Neural cell (in vitro differentiated cells): ENCODE data around the gene FOXP4. TPM values are rescaled to one million over a fixed set of nuclear protein-coding genes. Genes with fewer than 3 reads are reported as not detected.

ENCODE experiments used
- H2AFZ ChIP-seq: fragments of 200-600, 300-800 bp; sonication (generic), shearing (Covaris generic); 2 replicates; pipeline ENCODE4 v1.6.0; 2014; ENCODE audit warnings: low read depth, mild to moderate bottlenecking, antibody characterized with exemption, low read length, moderate library complexity
- H3F3A ChIP-seq: fragments of 200-600 bp; shearing (Covaris generic); 2 replicates; pipeline ENCODE4 v1.6.1; 2016; ENCODE audit warnings: mild to moderate bottlenecking, moderate library complexity, mixed read lengths, antibody characterized with exemption, low read length; ENCODE audit not compliant: insufficient read depth, poor library complexity, severe bottlenecking
- H3K27ac ChIP-seq: fragments of 200-600, 300-800 bp; sonication (generic), shearing (Covaris generic); 2 replicates; pipeline ENCODE4 v1.5.1; 2014; ENCODE audit warnings: mild to moderate bottlenecking, low read length, moderate library complexity
- H3K27me3 ChIP-seq: fragments of 300-800, 200-600 bp; sonication (generic), shearing (Covaris generic); 2 replicates; pipeline ENCODE4 v1.6.0; 2014; ENCODE audit warnings: mild to moderate bottlenecking, low read depth, low read length, moderate library complexity; ENCODE audit not compliant: insufficient read depth
- H3K36me3 ChIP-seq: fragments of 300-800, 200-600 bp; sonication (generic), shearing (Covaris generic); 2 replicates; pipeline ENCODE4 v1.5.1; 2014; ENCODE audit warnings: mild to moderate bottlenecking, antibody characterized with exemption, low read length, moderate library complexity; ENCODE audit not compliant: insufficient read depth
- H3K4me2 ChIP-seq: fragments of 300-800, 200-600 bp; sonication (generic), shearing (Covaris generic); 2 replicates; pipeline ENCODE4 v1.6.0; 2014; ENCODE audit warnings: mild to moderate bottlenecking, low read length
- H3K4me3 ChIP-seq: fragments of 300-800, 200-600 bp; sonication (generic), shearing (Covaris generic); 2 replicates; pipeline ENCODE4 v1.5.1; 2014; ENCODE audit warnings: mild to moderate bottlenecking, low read length, moderate library complexity
- H3K79me2 ChIP-seq: fragments of 200-600 bp; shearing (Covaris generic); replicated peaks from 2 replicates; pipeline ENCODE4 v1.6.0; 2014; ENCODE audit warnings: mild to moderate bottlenecking, low read length, moderate library complexity; ENCODE audit not compliant: insufficient read depth
- H3K9ac ChIP-seq: fragments of 300-800, 200-600 bp; sonication (generic), shearing (Covaris generic); 2 replicates; pipeline ENCODE4 v1.6.1; 2016; ENCODE audit warnings: mild to moderate bottlenecking, low read length, mixed read lengths
- H3K9me2 ChIP-seq: fragments of 200-600 bp; shearing (Covaris generic); 2 replicates; pipeline ENCODE4 v1.6.1; 2016; ENCODE audit warnings: mild to moderate bottlenecking, low read length, mixed read lengths; ENCODE audit not compliant: insufficient read depth
- H3K9me3 ChIP-seq: fragments of 200-600, 300-800 bp; sonication (generic), shearing (Covaris generic); 2 replicates; pipeline ENCODE4 v1.6.1; 2016; ENCODE audit warnings: mild to moderate bottlenecking, mixed run types, low read length, moderate library complexity, mixed read lengths
- H4K20me1 ChIP-seq: fragments of 200-600 bp; shearing (Covaris generic); 2 replicates; pipeline ENCODE4 v1.6.1; 2016; ENCODE audit warnings: mild to moderate bottlenecking, mixed run types; ENCODE audit not compliant: insufficient read depth
- EP300 ChIP-seq: fragments of 450-650 bp; conservative IDR thresholded peaks from 2 replicates; pipeline ENCODE4 v1.6.1; 2014; ENCODE audit warnings: antibody characterized with exemption, mild to moderate bottlenecking, moderate library complexity; ENCODE audit not compliant: poor library complexity, severe bottlenecking
- EZH2 ChIP-seq: fragments of 200-600, 300-800 bp; shearing (Covaris generic), sonication (generic); IDR thresholded peaks from 2 replicates; pipeline ENCODE4 v1.6.1; 2014; ENCODE audit warnings: antibody characterized with exemption, low read length, borderline replicate concordance, mild to moderate bottlenecking; ENCODE audit not compliant: insufficient read depth, poor library complexity, severe bottlenecking
- MXI1 ChIP-seq: fragments of 450-650 bp; conservative IDR thresholded peaks from 2 replicates; pipeline ENCODE4 v1.6.1; 2014; ENCODE audit warnings: antibody characterized with exemption, mild to moderate bottlenecking; ENCODE audit not compliant: poor library complexity, severe bottlenecking
- POLR2AphosphoS5 ChIP-seq: IDR thresholded peaks from 2 replicates; pipeline ENCODE4 v1.6.1; 2012
- RAD21 ChIP-seq: fragments of 450-650 bp; conservative IDR thresholded peaks from 2 replicates; pipeline ENCODE4 v1.6.1; 2014; ENCODE audit warnings: antibody characterized with exemption, mild to moderate bottlenecking, moderate library complexity
- SMC3 ChIP-seq: fragments of 450-650 bp; conservative IDR thresholded peaks from 2 replicates; pipeline ENCODE4 v1.6.1; 2014; ENCODE audit warnings: antibody characterized with exemption, mild to moderate bottlenecking, moderate library complexity; ENCODE audit not compliant: poor library complexity
- TAF1 ChIP-seq: IDR thresholded peaks from 2 replicates; pipeline ENCODE4 v1.6.1; 2012; ENCODE audit warnings: low read depth
- polyA plus RNA-seq: library from polyadenylated mRNA; depleted of rRNA; stranded (reverse); fragments of >200 nt; gene quantifications from 2 replicates; pipeline ENCODE4 v1.2.3, GENCODE V29; 2014
- TF ChIP-seq, protein P1 (sequence below): IDR thresholded peaks from 2 replicates; pipeline ENCODE4 v1.6.1; 2012; ENCODE audit warnings: borderline replicate concordance
- TF ChIP-seq, protein P2 (sequence below): fragments of 450-650 bp; IDR thresholded peaks from 2 replicates; pipeline ENCODE4 v1.5.1; 2014; ENCODE audit warnings: antibody characterized with exemption, mild to moderate bottlenecking, moderate library complexity; ENCODE audit not compliant: poor library complexity, severe bottlenecking

The FOXP4 gene
- polyA plus RNA-seq, 1 donor from 2014 or later, result 7.1 TPM

DNA sequence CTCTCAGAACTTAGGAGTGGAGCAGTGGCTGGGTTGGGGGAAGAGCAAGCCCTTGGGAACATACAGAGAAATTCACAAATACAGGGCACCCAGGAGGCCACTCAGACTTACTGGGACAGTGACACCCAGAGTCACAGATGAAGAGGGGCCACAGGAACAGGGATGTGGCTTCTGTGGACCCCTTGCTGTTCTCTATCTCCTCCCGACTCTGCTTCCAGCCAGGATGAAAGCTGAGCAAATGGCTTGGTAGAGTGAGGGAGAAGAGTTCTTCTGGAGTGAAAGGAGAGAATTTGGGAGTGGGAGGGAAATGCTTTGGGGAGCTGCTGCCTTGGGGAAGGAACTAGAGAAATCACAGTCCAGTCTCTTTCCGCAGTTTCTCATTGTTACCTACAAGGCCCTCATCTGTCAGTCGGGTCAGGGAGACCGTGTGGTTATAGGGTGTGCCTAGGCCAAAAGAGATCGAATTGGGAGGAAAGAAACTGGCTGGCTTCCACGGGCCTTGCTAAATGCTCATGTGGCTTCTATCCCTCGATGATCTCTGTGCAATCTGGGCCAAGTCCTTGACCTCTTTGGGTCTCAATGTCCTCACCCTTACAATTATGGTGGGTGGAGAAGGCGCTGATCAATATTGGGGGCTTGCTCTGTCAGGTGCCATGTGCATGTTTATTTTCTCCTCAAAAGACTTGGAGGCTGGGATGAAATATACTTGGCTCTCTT is 17.0 kb downstream of the FOXP4 start:
- Histone ChIP-seq H3K9me2 (no peaks in the 10 kb centered on the region), H2AFZ (no peak overlapping the region), H3F3A (no peaks in the 10 kb centered on the region), H3K4me2 (no peak overlapping the region), H3K9ac (peak overlapping the region; percentile 5), H3K79me2 (peaks cover 56% of the 10 kb centered on the region), H3K4me3 (peak overlapping the region; percentile 45), H3K9me3 (no peaks in the 10 kb centered on the region), H4K20me1 (no peaks in the 10 kb centered on the region), H3K36me3 (peaks cover 6% of the 10 kb centered on the region), H3K27ac (peak overlapping the region; percentile 68), H3K27me3 (no peaks in the 10 kb centered on the region)
- TF ChIP-seq MXI1 (no peak), EZH2 (no peak), EP300 (no peak), POLR2AphosphoS5 (no peak), SMC3 (no peak), TAF1 (no peak), RAD21 (no peak)
- TF ChIP-seq, protein P1, sequence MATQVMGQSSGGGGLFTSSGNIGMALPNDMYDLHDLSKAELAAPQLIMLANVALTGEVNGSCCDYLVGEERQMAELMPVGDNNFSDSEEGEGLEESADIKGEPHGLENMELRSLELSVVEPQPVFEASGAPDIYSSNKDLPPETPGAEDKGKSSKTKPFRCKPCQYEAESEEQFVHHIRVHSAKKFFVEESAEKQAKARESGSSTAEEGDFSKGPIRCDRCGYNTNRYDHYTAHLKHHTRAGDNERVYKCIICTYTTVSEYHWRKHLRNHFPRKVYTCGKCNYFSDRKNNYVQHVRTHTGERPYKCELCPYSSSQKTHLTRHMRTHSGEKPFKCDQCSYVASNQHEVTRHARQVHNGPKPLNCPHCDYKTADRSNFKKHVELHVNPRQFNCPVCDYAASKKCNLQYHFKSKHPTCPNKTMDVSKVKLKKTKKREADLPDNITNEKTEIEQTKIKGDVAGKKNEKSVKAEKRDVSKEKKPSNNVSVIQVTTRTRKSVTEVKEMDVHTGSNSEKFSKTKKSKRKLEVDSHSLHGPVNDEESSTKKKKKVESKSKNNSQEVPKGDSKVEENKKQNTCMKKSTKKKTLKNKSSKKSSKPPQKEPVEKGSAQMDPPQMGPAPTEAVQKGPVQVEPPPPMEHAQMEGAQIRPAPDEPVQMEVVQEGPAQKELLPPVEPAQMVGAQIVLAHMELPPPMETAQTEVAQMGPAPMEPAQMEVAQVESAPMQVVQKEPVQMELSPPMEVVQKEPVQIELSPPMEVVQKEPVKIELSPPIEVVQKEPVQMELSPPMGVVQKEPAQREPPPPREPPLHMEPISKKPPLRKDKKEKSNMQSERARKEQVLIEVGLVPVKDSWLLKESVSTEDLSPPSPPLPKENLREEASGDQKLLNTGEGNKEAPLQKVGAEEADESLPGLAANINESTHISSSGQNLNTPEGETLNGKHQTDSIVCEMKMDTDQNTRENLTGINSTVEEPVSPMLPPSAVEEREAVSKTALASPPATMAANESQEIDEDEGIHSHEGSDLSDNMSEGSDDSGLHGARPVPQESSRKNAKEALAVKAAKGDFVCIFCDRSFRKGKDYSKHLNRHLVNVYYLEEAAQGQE, result no peak
- TF ChIP-seq, protein P2, sequence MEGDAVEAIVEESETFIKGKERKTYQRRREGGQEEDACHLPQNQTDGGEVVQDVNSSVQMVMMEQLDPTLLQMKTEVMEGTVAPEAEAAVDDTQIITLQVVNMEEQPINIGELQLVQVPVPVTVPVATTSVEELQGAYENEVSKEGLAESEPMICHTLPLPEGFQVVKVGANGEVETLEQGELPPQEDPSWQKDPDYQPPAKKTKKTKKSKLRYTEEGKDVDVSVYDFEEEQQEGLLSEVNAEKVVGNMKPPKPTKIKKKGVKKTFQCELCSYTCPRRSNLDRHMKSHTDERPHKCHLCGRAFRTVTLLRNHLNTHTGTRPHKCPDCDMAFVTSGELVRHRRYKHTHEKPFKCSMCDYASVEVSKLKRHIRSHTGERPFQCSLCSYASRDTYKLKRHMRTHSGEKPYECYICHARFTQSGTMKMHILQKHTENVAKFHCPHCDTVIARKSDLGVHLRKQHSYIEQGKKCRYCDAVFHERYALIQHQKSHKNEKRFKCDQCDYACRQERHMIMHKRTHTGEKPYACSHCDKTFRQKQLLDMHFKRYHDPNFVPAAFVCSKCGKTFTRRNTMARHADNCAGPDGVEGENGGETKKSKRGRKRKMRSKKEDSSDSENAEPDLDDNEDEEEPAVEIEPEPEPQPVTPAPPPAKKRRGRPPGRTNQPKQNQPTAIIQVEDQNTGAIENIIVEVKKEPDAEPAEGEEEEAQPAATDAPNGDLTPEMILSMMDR, result no peak

DNA sequence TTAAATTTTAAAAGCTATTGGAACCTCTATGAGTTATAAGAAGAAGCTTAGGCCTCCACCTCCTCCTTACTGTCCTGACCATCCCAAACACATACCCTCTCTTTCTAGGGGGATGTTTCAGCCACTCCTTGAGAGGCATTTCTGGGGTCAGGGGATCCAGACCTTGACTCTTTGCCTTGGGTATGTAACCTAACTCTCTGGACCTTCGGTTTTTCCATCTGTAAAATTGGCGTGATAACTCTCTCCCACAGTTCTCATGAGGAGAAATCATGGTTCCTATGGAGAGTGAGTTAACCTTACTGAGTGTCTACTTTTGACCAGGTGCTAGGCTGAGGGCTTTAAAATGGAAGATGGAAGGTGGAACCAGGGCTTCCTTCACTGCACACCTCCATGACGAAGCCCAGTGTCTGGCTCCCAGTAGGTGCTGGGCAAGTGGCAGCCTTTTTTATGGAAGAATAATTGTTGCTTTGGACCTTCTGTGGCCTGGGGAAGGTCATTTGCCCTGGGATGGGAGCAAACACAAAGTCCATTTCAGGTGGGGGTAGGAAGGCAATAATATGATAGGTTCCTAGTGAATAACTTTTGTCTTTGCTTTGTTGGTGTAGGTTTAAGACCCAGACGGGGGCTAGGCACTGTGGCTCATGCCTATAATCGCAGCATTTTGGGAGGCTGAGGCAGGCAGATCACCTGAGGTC is 18.4 kb downstream of the FOXP4 start:
- no peaks in the 10 kb centered on the region for H3K9me2 ChIP-seq
- no peak overlapping the region for H3K4me3 ChIP-seq
- H4K20me1 ChIP-seq, result peaks cover 4% of the 10 kb centered on the region

More for the DNA sequence above, 18.4 kb downstream of the FOXP4 start:
- Histone ChIP-seq H3K27ac (no peak overlapping the region), H3K4me2 (no peak overlapping the region), H3K36me3 (peaks cover 6% of the 10 kb centered on the region), H3K9me3 (no peaks in the 10 kb centered on the region), H2AFZ (no peak overlapping the region), H3K9ac (no peak overlapping the region), H3K27me3 (no peaks in the 10 kb centered on the region), H3F3A (no peaks in the 10 kb centered on the region), H3K79me2 (peaks cover 44% of the 10 kb centered on the region)
- TF ChIP-seq MXI1, result no peak
- TF ChIP-seq, protein P1, result no peak
- TF ChIP-seq EP300, result no peak
- no peak for TF ChIP-seq RAD21
- TF ChIP-seq EZH2, result no peak
